WERI-Rb-1 (cell line): ENCODE data around the gene RBMS1.

Experiments used
- DNase-seq: peaks from one replicate; pipeline ENCODE4 v3.0.0-alpha.2; 2020
- H3K27ac ChIP-seq: fragments of 250-450 bp; sonication (Bioruptor Pico); 2 replicates; pipeline ENCODE4 v1.5.1; 2020; ENCODE audit warnings: mild to moderate bottlenecking, moderate library complexity
- H3K27me3 ChIP-seq: fragments of 250-450 bp; sonication (Bioruptor Pico); 2 replicates; pipeline ENCODE4 v1.5.1; 2021; ENCODE audit warnings: mild to moderate bottlenecking, low read depth, moderate library complexity; ENCODE audit not compliant: insufficient read depth, severe bottlenecking
- H3K36me3 ChIP-seq: fragments of 250-450 bp; sonication (Bioruptor Pico); 2 replicates; pipeline ENCODE4 v1.5.1; 2020; ENCODE audit warnings: mild to moderate bottlenecking, moderate library complexity
- H3K4me3 ChIP-seq: 2 replicates; pipeline ENCODE4 v1.5.1; 2011; ENCODE audit warnings: low read depth, mild to moderate bottlenecking, control low read depth, low read length
- H3K9me3 ChIP-seq: fragments of 250-450 bp; sonication (Bioruptor Pico); 2 replicates; pipeline ENCODE4 v1.5.1; 2021; ENCODE audit warnings: mild to moderate bottlenecking, moderate library complexity; ENCODE audit not compliant: severe bottlenecking
- CTCF ChIP-seq: IDR thresholded peaks from 2 replicates; pipeline ENCODE4 v1.5.1; 2011; ENCODE audit warnings: low read depth, mild to moderate bottlenecking, control low read depth, inconsistent platforms, low read length

Gene RBMS1

GRCh38 chr2:160360089-160360757, 133.4 kb downstream of the RBMS1 start:
- no peak for DNase-seq
- no peak overlapping the region for H3K4me3 ChIP-seq
- no peak for TF ChIP-seq CTCF
- H3K36me3 ChIP-seq = no peaks in the 10 kb centered on the region
- no peaks in the 10 kb centered on the region for H3K9me3 ChIP-seq
- no peaks in the 10 kb centered on the region for H3K27me3 ChIP-seq
- no peak overlapping the region for H3K27ac ChIP-seq

- no peak overlapping the region for H3K27ac ChIP-seq
Measured at GRCh38 chr2:160358046-160358445, 135.6 kb downstream of the RBMS1 start.

GRCh38 chr2:160356485-160356884, 137.1 kb downstream of the RBMS1 start:
- Histone ChIP-seq H3K27ac (no peak overlapping the region), H3K36me3 (no peaks in the 10 kb centered on the region), H3K4me3 (no peak overlapping the region), H3K27me3 (no peaks in the 10 kb centered on the region), H3K9me3 (no peaks in the 10 kb centered on the region)
- no peak for TF ChIP-seq CTCF
- no peak for DNase-seq

More at GRCh38 chr2:160358046-160358445, 135.6 kb downstream of the RBMS1 start:
- H3K4me3 ChIP-seq = no peak overlapping the region
- TF ChIP-seq CTCF = no peak
- H3K9me3 ChIP-seq = no peaks in the 10 kb centered on the region
- DNase-seq = no peak
- H3K27me3 ChIP-seq = no peaks in the 10 kb centered on the region
- H3K36me3 ChIP-seq = no peaks in the 10 kb centered on the region

GRCh38 chr2:160355080-160355479, 138.5 kb downstream of the RBMS1 start:
- TF ChIP-seq CTCF = no peak
- H3K9me3 ChIP-seq = no peaks in the 10 kb centered on the region
- no peak for DNase-seq
- no peaks in the 10 kb centered on the region for H3K27me3 ChIP-seq
- H3K4me3 ChIP-seq = no peak overlapping the region
- H3K36me3 ChIP-seq = no peaks in the 10 kb centered on the region
- H3K27ac ChIP-seq = no peak overlapping the region

- no peak for TF ChIP-seq CTCF
- DNase-seq = no peak
- Histone ChIP-seq H3K4me3 (no peak overlapping the region), H3K27ac (no peak overlapping the region), H3K9me3 (no peaks in the 10 kb centered on the region), H3K36me3 (no peaks in the 10 kb centered on the region), H3K27me3 (no peaks in the 10 kb centered on the region)
Measured at GRCh38 chr2:160354677-160355076, 138.9 kb downstream of the RBMS1 start.

GRCh38 chr2:160353813-160354212, 139.8 kb downstream of the RBMS1 start:
- no peaks in the 10 kb centered on the region for H3K27me3 ChIP-seq
- H3K36me3 ChIP-seq = no peaks in the 10 kb centered on the region
- no peaks in the 10 kb centered on the region for H3K9me3 ChIP-seq
- DNase-seq = no peak
- no peak for TF ChIP-seq CTCF
- no peak overlapping the region for H3K27ac ChIP-seq
- H3K4me3 ChIP-seq = no peak overlapping the region
